K562 (cell line): ENCODE data around the gene ANKMY2. TPM values are rescaled to one million over a fixed set of nuclear protein-coding genes. Genes with fewer than 3 reads are reported as not detected.
A peak's percentile ranks its signal among the peaks of the same experiment; 100 is the strongest.

Source experiments
- ARHGAP35 ChIP-seq: fragments of 450-650 bp; IDR thresholded peaks from 2 replicates; pipeline ENCODE4 v1.6.1; 2018; ENCODE audit not compliant: partially characterized antibody
- CBX3 ChIP-seq, 2 experiments: IDR thresholded peaks; 1 replicate in 1 of 2; 2 replicates in 1 of 2; pipeline ENCODE4 v1.6.1; 2012; ENCODE audit warnings: inconsistent platforms in 2 of 2, low read length in 2 of 2, borderline replicate concordance in 1 of 2, control low read depth in 1 of 2
- CBX5 ChIP-seq: IDR thresholded peaks from 2 replicates; pipeline ENCODE4 v1.6.1; 2014; ENCODE audit warnings: low read depth, borderline replicate concordance
- CREB1 ChIP-seq, 2 experiments: sonication (generic) in 1 of 2; formaldehyde crosslinking in 1 of 2; IDR thresholded peaks; 2 replicates each; pipeline versions ENCODE4 v1.6.1 to v1.8.0; 2012 to 2022; ENCODE audit warnings: inconsistent platforms in 1 of 2, mild to moderate bottlenecking in 1 of 2, missing genetic modification reagents in 1 of 2, moderate library complexity in 1 of 2
- CXXC5 ChIP-seq: fragments of 250-450 bp; sonication (Bioruptor Pico); IDR thresholded peaks from 2 replicates; pipeline ENCODE4 v1.8.0; 2022; ENCODE audit warnings: inconsistent platforms, mild to moderate bottlenecking, moderate library complexity
- DIDO1 ChIP-seq: fragments of 450-650 bp; IDR thresholded peaks from 2 replicates; pipeline ENCODE4 v1.6.1; 2016; ENCODE audit warnings: low read depth, missing biosample characterization, missing genetic modification characterization
- GABPB1 ChIP-seq: sonication (generic); formaldehyde crosslinking; IDR thresholded peaks from 2 replicates; pipeline ENCODE4 v1.8.0; 2022; ENCODE audit warnings: mild to moderate bottlenecking, missing genetic modification reagents
- MAFF ChIP-seq: IDR thresholded peaks from 2 replicates; pipeline ENCODE4 v1.6.1; 2012; ENCODE audit warnings: low read length, improper control_type of control experiment
- NCOR1 ChIP-seq: fragments of 450-650 bp; IDR thresholded peaks from 2 replicates; pipeline ENCODE4 v1.6.1; 2016; ENCODE audit warnings: mild to moderate bottlenecking, moderate library complexity
- POLR3G ChIP-seq: IDR thresholded peaks from 2 replicates; pipeline ENCODE4 v1.6.1; 2011; ENCODE audit not compliant: insufficient read length, insufficient replicate concordance; ENCODE audit errors: extremely low read depth
- PTTG1 ChIP-seq: fragments of 450-650 bp; IDR thresholded peaks from 2 replicates; pipeline ENCODE4 v1.6.1; 2016; ENCODE audit warnings: low read depth, mild to moderate bottlenecking, missing genetic modification characterization, missing compliant biosample characterization
- RAD21 ChIP-seq, 2 experiments: fragments of 250-450 bp in 1 of 2; fragments of 450-650 bp in 1 of 2; sonication (Bioruptor Pico) in 1 of 2; formaldehyde crosslinking in 1 of 2; IDR thresholded peaks in 1 of 2; conservative IDR thresholded peaks in 1 of 2; 2 replicates each; pipeline versions ENCODE4 v1.4.0 to v1.8.0; 2020 to 2022; ENCODE audit warnings: mild to moderate bottlenecking in 2 of 2, moderate library complexity in 1 of 2
- RBM15 ChIP-seq: fragments of 200-400 bp; formaldehyde crosslinking; IDR thresholded peaks from 2 replicates; pipeline ENCODE4 v1.6.1; 2018; ENCODE audit warnings: mild to moderate bottlenecking, low read length, moderate library complexity; ENCODE audit not compliant: insufficient read depth
- TCF3 ChIP-seq: sonication (generic); formaldehyde crosslinking; IDR thresholded peaks from 2 replicates; pipeline ENCODE4 v1.4.0; 2020; ENCODE audit warnings: mild to moderate bottlenecking, missing genetic modification reagents
- YBX1 ChIP-seq: fragments of 450-650 bp; IDR thresholded peaks from 2 replicates; pipeline ENCODE4 v1.7.1; 2016; ENCODE audit warnings: mild to moderate bottlenecking
- ZC3H11A ChIP-seq: IDR thresholded peaks from 2 replicates; pipeline ENCODE4 v1.6.1; 2012; ENCODE audit warnings: low read depth, low read length, improper control_type of control experiment
- ZEB2 ChIP-seq: fragments of 450-650 bp; IDR thresholded peaks from 2 replicates; pipeline ENCODE4 v1.6.1; 2016
- ZNF140 ChIP-seq: fragments of 250-450 bp; sonication (Bioruptor Pico); IDR thresholded peaks from 2 replicates; pipeline ENCODE4 v1.8.0; 2021; ENCODE audit warnings: moderate library complexity, mild to moderate bottlenecking, inconsistent platforms
- polyA plus RNA-seq, 8 experiments: library from polyadenylated mRNA; depleted of rRNA in 4 of 8; stranded (reverse) in 5 of 8; unstranded in 3 of 8; fragments of >200 nt; fragmentation: Nextera tagmentation in 2 of 8; fragmentation: Illumina TruSeq in 1 of 8; extraction: Ambion mirVana in 2 of 8; extraction: Trizol in 1 of 8; gene quantifications; 2 replicates each; pipeline versions ENCODE4 v1.2.1 to v1.2.3, GENCODE V29; 2011 to 2014; ENCODE audit warnings: inconsistent platforms in 1 of 8, missing spikeins in 1 of 8
- total RNA-seq, 7 experiments: library from RNA; depleted of rRNA in 6 of 7; stranded (reverse); fragments of >200 nt in 6 of 7; fragmentation: Illumina TruSeq in 2 of 7; extraction: Trizol in 2 of 7; gene quantifications; 2 replicates each; pipeline versions ENCODE4 v1.2.1 to v1.2.3, GENCODE V29; 2011 to 2021; ENCODE audit warnings: low replicate concordance in 1 of 7
- TF ChIP-seq, protein P1 (sequence below): fragments of 450-650 bp; IDR thresholded peaks from 2 replicates; pipeline ENCODE4 v1.6.1; 2018; ENCODE audit not compliant: partially characterized antibody
- TF ChIP-seq, protein P2 (sequence below): fragments of 250-450 bp; sonication (Bioruptor Pico); IDR thresholded peaks from 2 replicates; pipeline ENCODE4 v1.5.0; 2021
- TF ChIP-seq, protein P3 (sequence below): fragments of 450-650 bp; IDR thresholded peaks from 2 replicates; pipeline ENCODE4 v1.6.1; 2017; ENCODE audit warnings: antibody characterized with exemption
- TF ChIP-seq, protein P4 (sequence below): sonication (generic); formaldehyde crosslinking; IDR thresholded peaks from 2 replicates; pipeline ENCODE4 v1.8.0; 2022; ENCODE audit warnings: missing genetic modification reagents, mild to moderate bottlenecking, moderate library complexity, borderline replicate concordance

ANKMY2 gene
- total and polyA plus RNA-seq, 9 of the 15 experiments (the other 6 are each of a cell fraction or from before 2014, with no cell fraction given), result 38.9 to 71.5 (median 48.8) TPM

DNA sequence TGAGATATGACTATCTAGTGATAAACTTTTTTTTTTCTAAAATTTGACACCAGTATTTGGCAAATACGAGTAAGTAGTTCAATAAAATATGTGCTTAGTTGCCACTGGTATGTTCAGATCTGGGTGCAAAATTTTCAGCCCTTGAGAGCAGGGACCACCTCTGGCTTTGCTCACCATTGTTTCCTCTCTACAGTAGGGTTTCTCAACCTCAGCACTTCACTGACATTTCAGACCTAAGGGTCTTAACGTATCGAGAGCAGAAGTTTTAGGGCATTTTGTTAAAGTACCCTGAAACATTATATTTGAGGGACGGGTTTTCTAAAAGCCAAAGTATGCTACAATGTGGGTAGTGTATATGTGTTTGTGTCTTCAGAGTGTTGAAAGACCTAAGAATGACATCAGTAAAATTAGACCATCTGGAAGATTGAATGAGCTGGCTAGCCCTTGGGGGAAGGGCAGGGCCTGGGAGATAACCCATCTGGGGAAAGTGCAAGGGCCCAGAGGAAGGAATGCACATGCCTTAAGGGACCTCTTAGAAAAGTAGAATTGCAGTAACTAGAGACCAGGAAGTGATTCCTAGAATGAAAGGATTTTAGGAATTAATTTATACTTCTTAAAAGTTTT, 12.2 kb upstream of the ANKMY2 start (continued):
- TF ChIP-seq, protein P1, sequence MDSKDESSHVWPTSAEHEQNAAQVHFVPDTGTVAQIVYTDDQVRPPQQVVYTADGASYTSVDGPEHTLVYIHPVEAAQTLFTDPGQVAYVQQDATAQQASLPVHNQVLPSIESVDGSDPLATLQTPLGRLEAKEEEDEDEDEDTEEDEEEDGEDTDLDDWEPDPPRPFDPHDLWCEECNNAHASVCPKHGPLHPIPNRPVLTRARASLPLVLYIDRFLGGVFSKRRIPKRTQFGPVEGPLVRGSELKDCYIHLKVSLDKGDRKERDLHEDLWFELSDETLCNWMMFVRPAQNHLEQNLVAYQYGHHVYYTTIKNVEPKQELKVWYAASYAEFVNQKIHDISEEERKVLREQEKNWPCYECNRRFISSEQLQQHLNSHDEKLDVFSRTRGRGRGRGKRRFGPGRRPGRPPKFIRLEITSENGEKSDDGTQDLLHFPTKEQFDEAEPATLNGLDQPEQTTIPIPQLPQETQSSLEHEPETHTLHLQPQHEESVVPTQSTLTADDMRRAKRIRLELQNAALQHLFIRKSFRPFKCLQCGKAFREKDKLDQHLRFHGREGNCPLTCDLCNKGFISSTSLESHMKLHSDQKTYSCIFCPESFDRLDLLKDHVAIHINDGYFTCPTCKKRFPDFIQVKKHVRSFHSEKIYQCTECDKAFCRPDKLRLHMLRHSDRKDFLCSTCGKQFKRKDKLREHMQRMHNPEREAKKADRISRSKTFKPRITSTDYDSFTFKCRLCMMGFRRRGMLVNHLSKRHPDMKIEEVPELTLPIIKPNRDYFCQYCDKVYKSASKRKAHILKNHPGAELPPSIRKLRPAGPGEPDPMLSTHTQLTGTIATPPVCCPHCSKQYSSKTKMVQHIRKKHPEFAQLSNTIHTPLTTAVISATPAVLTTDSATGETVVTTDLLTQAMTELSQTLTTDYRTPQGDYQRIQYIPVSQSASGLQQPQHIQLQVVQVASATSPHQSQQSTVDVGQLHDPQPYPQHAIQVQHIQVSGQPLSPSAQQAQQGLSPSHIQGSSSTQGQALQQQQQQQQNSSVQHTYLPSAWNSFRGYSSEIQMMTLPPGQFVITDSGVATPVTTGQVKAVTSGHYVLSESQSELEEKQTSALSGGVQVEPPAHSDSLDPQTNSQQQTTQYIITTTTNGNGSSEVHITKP, result peak; percentile 73
- no peak for TF ChIP-seq RBM15
- peak; percentile 34; the same call in 1 of the 2 replicates for TF ChIP-seq GABPB1 (CRISPR knock-in tag)
- no peak for TF ChIP-seq CBX5
- TF ChIP-seq, protein P2, sequence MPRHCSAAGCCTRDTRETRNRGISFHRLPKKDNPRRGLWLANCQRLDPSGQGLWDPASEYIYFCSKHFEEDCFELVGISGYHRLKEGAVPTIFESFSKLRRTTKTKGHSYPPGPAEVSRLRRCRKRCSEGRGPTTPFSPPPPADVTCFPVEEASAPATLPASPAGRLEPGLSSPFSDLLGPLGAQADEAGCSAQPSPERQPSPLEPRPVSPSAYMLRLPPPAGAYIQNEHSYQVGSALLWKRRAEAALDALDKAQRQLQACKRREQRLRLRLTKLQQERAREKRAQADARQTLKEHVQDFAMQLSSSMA (CRISPR knock-in tag), result no peak
- TF ChIP-seq YBX1, result no peak
- TF ChIP-seq CXXC5 (CRISPR knock-in tag), result no peak; the same call in none of the 2 replicates
- no peak for TF ChIP-seq PTTG1
- peak in 1 of 2 experiments; percentile 78; a peak in 1 of 3 replicates for TF ChIP-seq CBX3 (IDR thresholded peaks at IDR 0.05; ENCODE audit: borderline replicate concordance in 1 of 2, low read length in 2 of 2)
- no peak for TF ChIP-seq ZEB2
- peak; percentile 69 for TF ChIP-seq TCF3 (CRISPR knock-in tag)
- TF ChIP-seq ZNF140, result no peak
- no peak; the same call in 1 of the 2 replicates for TF ChIP-seq MAFF
- TF ChIP-seq POLR3G, result no peak
- TF ChIP-seq ARHGAP35, result no peak
- TF ChIP-seq, protein P3, sequence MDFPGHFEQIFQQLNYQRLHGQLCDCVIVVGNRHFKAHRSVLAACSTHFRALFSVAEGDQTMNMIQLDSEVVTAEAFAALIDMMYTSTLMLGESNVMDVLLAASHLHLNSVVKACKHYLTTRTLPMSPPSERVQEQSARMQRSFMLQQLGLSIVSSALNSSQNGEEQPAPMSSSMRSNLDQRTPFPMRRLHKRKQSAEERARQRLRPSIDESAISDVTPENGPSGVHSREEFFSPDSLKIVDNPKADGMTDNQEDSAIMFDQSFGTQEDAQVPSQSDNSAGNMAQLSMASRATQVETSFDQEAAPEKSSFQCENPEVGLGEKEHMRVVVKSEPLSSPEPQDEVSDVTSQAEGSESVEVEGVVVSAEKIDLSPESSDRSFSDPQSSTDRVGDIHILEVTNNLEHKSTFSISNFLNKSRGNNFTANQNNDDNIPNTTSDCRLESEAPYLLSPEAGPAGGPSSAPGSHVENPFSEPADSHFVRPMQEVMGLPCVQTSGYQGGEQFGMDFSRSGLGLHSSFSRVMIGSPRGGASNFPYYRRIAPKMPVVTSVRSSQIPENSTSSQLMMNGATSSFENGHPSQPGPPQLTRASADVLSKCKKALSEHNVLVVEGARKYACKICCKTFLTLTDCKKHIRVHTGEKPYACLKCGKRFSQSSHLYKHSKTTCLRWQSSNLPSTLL, result no peak
- TF ChIP-seq, protein P4, sequence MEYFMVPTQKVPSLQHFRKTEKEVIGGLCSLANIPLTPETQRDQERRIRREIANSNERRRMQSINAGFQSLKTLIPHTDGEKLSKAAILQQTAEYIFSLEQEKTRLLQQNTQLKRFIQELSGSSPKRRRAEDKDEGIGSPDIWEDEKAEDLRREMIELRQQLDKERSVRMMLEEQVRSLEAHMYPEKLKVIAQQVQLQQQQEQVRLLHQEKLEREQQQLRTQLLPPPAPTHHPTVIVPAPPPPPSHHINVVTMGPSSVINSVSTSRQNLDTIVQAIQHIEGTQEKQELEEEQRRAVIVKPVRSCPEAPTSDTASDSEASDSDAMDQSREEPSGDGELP (CRISPR knock-in tag), result peak; percentile 31; the same call in 1 of the 2 replicates
- no peak for TF ChIP-seq CREB1 (IDR thresholded peaks at IDR 0.05)
- TF ChIP-seq CREB1 (CRISPR knock-in tag; IDR thresholded peaks at IDR 0.05), result no peak
- no peak for TF ChIP-seq DIDO1 (tag)
- peak; percentile 67 for TF ChIP-seq NCOR1
- TF ChIP-seq ZC3H11A, result no peak
- TF ChIP-seq RAD21 (CRISPR knock-in tag; conservative IDR thresholded peaks at IDR 0.05 in 1 of 2, IDR thresholded peaks at IDR 0.05 in 1 of 2), result 0 out of 4 replicates have a peak, but pooled peaks of 1 of the 2 experiments have one; percentile 8
